EH (cell line): ENCODE results near the gene UBE2J1.
A peak's percentile ranks its signal among the peaks of the same experiment; 100 is the strongest.

Source experiments
- DNase-seq: peaks from one replicate; pipeline ENCODE4 v3.0.0-alpha.2; 2015; ENCODE audit warnings: low read depth

The UBE2J1 gene

DNA sequence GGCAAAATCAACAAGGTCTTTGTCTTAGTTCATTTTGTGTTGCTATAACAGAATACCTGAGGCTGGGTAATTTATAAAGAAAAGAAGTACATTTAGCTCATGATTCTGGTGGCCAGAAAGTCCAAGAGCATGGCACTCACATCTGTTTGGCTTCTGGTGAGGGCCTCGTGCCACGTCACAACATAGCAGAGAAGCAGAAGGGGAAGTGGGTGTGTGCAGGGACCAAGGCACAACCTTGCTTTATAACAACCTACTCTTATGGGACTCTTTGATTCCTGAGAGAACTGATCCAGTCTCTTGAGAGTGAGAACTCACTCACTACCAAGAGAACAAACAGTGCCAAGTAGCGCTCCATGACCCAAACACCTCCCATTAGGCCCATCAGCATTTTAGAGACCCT, 62.8 kb downstream of the UBE2J1 start:
- DNase-seq: no peak

GRCh38 chr6:89287351-89288028, 65.0 kb downstream of the UBE2J1 start:
- no peak for DNase-seq

DNA sequence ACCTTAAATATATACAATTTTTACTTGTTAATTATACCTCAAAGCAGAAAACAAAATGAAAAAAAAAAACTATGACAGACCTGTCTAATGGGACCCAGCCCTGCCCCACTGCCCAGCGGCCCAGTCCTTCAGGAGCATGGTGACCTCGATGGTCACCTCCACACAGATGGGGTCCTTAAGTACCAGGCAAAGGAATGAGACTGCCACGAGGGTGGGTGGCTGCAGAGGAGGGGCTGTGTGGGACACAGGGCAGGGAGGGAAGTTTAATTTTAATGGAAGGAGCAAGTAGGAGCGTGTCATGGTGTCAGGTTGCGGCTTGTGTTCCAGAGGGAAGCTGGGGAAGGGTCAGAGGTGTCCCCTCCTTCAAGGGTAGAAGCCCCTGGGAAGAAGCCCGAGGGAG, 66.0 kb downstream of the UBE2J1 start:
- no peak for DNase-seq

GRCh38 chr6:89284963-89285735, 67.4 kb downstream of the UBE2J1 start:
- no peak for DNase-seq

GRCh38 chr6:89284081-89284480, 68.4 kb downstream of the UBE2J1 start:
- no peak for DNase-seq

GRCh38 chr6:89282749-89283148, 69.8 kb downstream of the UBE2J1 start:
- no peak for DNase-seq

- peak; percentile 55 for DNase-seq
These were observed 70.7 kb downstream of the UBE2J1 start for GRCh38 chr6:89281779-89282246.

- DNase-seq: no peak
These were observed 73.6 kb downstream of the UBE2J1 start for GRCh38 chr6:89278956-89279355.
